HEK293 (cell line): Measurements from ENCODE around the gene CEBPG.

ENCODE experiments used
- CTCF ChIA-PET: fragments of 350-600 bp; formaldehyde crosslinking; extraction: SDS; loops from one replicate; lab custom pipeline; 2021; ENCODE audit warnings: antibody characterized with exemption; lab: Yijun Ruan, JAX
- POLR2A ChIA-PET: fragments of 300-600 bp; formaldehyde crosslinking; extraction: SDS; loops from one replicate; lab custom pipeline; 2020; ENCODE audit warnings: antibody characterized with exemption, inconsistent platforms; lab: Yijun Ruan, JAX
- H3K27ac ChIP-seq: fragments of 200-500 bp; sonication (Bioruptor generic); 2 replicates; pipeline ENCODE4 v1.5.1; 2014; ENCODE audit warnings: low read depth, low read length, control low read depth, inconsistent platforms; ENCODE audit errors: extremely low read depth
- H3K36me3 ChIP-seq, 2 experiments: fragments of 200-500 bp in 1 of 2; sonication (Bioruptor generic) in 1 of 2; 1 replicate in 1 of 2; 2 replicates in 1 of 2; pipeline ENCODE4 v1.5.1; 2014 to 2017; ENCODE audit warnings: inconsistent platforms in 2 of 2, low read length in 2 of 2; ENCODE audit not compliant: control insufficient read depth in 2 of 2, insufficient read depth in 1 of 2
- H3K4me1 ChIP-seq: fragments of 200-500 bp; sonication (Bioruptor generic); 2 replicates; pipeline ENCODE4 v1.5.1; 2014; ENCODE audit warnings: mild to moderate bottlenecking, low read length, inconsistent platforms; ENCODE audit not compliant: control insufficient read depth, insufficient read depth
- H3K4me3 ChIP-seq: 2 replicates; pipeline ENCODE4 v1.5.1; 2011; ENCODE audit warnings: low read depth, mild to moderate bottlenecking, control low read depth, low read length, moderate library complexity
- H3K9me3 ChIP-seq: fragments of 200-500 bp; sonication (Bioruptor generic); 2 replicates; pipeline ENCODE4 v1.5.1; 2014; ENCODE audit warnings: low read depth, low read length, inconsistent platforms; ENCODE audit not compliant: control insufficient read depth, insufficient read depth
- EGR2 ChIP-seq: fragments of 450-650 bp; formaldehyde crosslinking; IDR thresholded peaks from 2 replicates; pipeline ENCODE4 v1.5.1; 2016; ENCODE audit warnings: low read depth, missing biosample characterization, missing genetic modification characterization
- HIC1 ChIP-seq: fragments of 450-650 bp; formaldehyde crosslinking; IDR thresholded peaks from 2 replicates; pipeline ENCODE4 v1.5.1; 2016; ENCODE audit warnings: missing biosample characterization, missing genetic modification characterization
- KLF7 ChIP-seq: fragments of 450-650 bp; formaldehyde crosslinking; IDR thresholded peaks from 2 replicates; pipeline ENCODE4 v1.5.1; 2016; ENCODE audit warnings: missing biosample characterization, missing genetic modification characterization, borderline replicate concordance
- KLF9 ChIP-seq: fragments of 450-650 bp; formaldehyde crosslinking; IDR thresholded peaks from 2 replicates; pipeline ENCODE4 v1.5.1; 2016; ENCODE audit warnings: missing biosample characterization, missing genetic modification characterization, low read depth
- MZF1 ChIP-seq: fragments of 450-650 bp; formaldehyde crosslinking; IDR thresholded peaks from 2 replicates; pipeline ENCODE4 v1.5.1; 2017; ENCODE audit warnings: missing biosample characterization, missing genetic modification characterization, borderline replicate concordance
- RBAK ChIP-seq: fragments of 450-650 bp; formaldehyde crosslinking; IDR thresholded peaks from 2 replicates; pipeline ENCODE4 v1.5.1; 2016; ENCODE audit warnings: missing biosample characterization, missing genetic modification characterization
- SP2 ChIP-seq: fragments of 450-650 bp; formaldehyde crosslinking; IDR thresholded peaks from 2 replicates; pipeline ENCODE4 v1.5.1; 2016; ENCODE audit warnings: missing biosample characterization, missing genetic modification characterization
- ZBTB17 ChIP-seq: fragments of 450-650 bp; formaldehyde crosslinking; IDR thresholded peaks from 2 replicates; pipeline ENCODE4 v1.5.1; 2016; ENCODE audit warnings: missing biosample characterization, missing genetic modification characterization
- ZFHX2 ChIP-seq: fragments of 450-650 bp; formaldehyde crosslinking; conservative IDR thresholded peaks from 2 replicates; pipeline ENCODE4 v1.5.1; 2016; ENCODE audit warnings: missing biosample characterization, missing genetic modification characterization
- ZIC2 ChIP-seq: fragments of 450-650 bp; formaldehyde crosslinking; IDR thresholded peaks from 2 replicates; pipeline ENCODE4 v1.5.1; 2016; ENCODE audit warnings: missing biosample characterization, missing genetic modification characterization
- ZNF169 ChIP-seq: fragments of 450-650 bp; formaldehyde crosslinking; IDR thresholded peaks from 2 replicates; pipeline ENCODE4 v1.5.1; 2016; ENCODE audit warnings: missing biosample characterization, missing genetic modification characterization
- ZNF239 ChIP-seq: fragments of 450-650 bp; formaldehyde crosslinking; IDR thresholded peaks from 2 replicates; pipeline ENCODE4 v1.5.1; 2016; ENCODE audit warnings: missing biosample characterization, missing genetic modification characterization
- ZNF394 ChIP-seq: fragments of 450-650 bp; formaldehyde crosslinking; IDR thresholded peaks from 2 replicates; pipeline ENCODE4 v1.5.1; 2016; ENCODE audit warnings: missing biosample characterization, missing genetic modification characterization, mild to moderate bottlenecking, moderate library complexity, borderline replicate concordance
- ZNF549 ChIP-seq: fragments of 450-650 bp; IDR thresholded peaks from 2 replicates; pipeline ENCODE4 v1.5.1; 2018; ENCODE audit warnings: missing biosample characterization, missing genetic modification characterization, mild to moderate bottlenecking, inconsistent platforms, moderate library complexity
- ZNF623 ChIP-seq: fragments of 450-650 bp; formaldehyde crosslinking; IDR thresholded peaks from 2 replicates; pipeline ENCODE4 v1.5.1; 2016; ENCODE audit warnings: missing biosample characterization, missing genetic modification characterization
- ZNF768 ChIP-seq: fragments of 450-650 bp; formaldehyde crosslinking; IDR thresholded peaks from 2 replicates; pipeline ENCODE4 v1.5.1; 2018; ENCODE audit warnings: missing biosample characterization, mild to moderate bottlenecking, missing genetic modification characterization
- ZXDB ChIP-seq: fragments of 450-650 bp; formaldehyde crosslinking; IDR thresholded peaks from 2 replicates; pipeline ENCODE4 v1.5.1; 2016; ENCODE audit warnings: missing biosample characterization, missing genetic modification characterization
- TF ChIP-seq, protein P1 (sequence below): fragments of 450-650 bp; IDR thresholded peaks from 2 replicates; pipeline ENCODE4 v1.5.1; 2018; ENCODE audit warnings: missing biosample characterization, mild to moderate bottlenecking, missing genetic modification characterization
- TF ChIP-seq, protein P2 (sequence below): fragments of 450-650 bp; formaldehyde crosslinking; IDR thresholded peaks from 2 replicates; pipeline ENCODE4 v1.5.1; 2016; ENCODE audit warnings: missing biosample characterization, missing genetic modification characterization

The CEBPG gene

GRCh38 chr19:33418461-33418860 is 45.0 kb downstream of the CEBPG start (continued):
- no peak for TF ChIP-seq HIC1 (tag by site-specific recombination)
- TF ChIP-seq, protein P1, sequence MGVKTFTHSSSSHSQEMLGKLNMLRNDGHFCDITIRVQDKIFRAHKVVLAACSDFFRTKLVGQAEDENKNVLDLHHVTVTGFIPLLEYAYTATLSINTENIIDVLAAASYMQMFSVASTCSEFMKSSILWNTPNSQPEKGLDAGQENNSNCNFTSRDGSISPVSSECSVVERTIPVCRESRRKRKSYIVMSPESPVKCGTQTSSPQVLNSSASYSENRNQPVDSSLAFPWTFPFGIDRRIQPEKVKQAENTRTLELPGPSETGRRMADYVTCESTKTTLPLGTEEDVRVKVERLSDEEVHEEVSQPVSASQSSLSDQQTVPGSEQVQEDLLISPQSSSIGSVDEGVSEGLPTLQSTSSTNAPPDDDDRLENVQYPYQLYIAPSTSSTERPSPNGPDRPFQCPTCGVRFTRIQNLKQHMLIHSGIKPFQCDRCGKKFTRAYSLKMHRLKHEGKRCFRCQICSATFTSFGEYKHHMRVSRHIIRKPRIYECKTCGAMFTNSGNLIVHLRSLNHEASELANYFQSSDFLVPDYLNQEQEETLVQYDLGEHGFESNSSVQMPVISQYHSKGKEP (tag by site-specific recombination) = no peak
- no peak for TF ChIP-seq MZF1 (tag by site-specific recombination)
- TF ChIP-seq ZXDB = no peak
- TF ChIP-seq, protein P2, sequence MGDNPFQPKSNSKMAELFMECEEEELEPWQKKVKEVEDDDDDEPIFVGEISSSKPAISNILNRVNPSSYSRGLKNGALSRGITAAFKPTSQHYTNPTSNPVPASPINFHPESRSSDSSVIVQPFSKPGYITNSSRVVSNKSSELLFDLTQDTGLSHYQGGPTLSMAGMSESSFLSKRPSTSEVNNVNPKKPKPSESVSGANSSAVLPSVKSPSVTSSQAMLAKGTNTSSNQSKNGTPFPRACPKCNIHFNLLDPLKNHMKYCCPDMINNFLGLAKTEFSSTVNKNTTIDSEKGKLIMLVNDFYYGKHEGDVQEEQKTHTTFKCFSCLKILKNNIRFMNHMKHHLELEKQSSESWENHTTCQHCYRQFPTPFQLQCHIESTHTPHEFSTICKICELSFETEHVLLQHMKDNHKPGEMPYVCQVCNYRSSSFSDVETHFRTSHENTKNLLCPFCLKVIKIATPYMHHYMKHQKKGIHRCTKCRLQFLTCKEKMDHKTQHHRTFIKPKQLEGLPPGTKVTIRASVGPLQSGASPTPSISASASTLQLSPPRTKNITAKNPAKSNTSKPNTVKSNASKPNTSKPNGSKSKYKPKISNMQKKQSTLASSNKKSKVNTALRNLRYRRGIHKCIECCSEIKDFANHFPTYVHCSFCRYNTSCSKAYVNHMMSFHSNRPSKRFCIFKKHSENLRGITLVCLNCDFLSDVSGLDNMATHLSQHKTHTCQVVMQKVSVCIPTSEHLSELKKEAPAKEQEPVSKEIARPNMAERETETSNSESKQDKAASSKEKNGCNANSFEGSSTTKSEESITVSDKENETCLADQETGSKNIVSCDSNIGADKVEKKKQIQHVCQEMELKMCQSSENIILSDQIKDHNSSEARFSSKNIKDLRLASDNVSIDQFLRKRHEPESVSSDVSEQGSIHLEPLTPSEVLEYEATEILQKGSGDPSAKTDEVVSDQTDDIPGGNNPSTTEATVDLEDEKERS = no peak
- TF ChIP-seq ZNF239 (tag by site-specific recombination) = no peak
- no peak for TF ChIP-seq ZBTB17 (tag by site-specific recombination)

DNA sequence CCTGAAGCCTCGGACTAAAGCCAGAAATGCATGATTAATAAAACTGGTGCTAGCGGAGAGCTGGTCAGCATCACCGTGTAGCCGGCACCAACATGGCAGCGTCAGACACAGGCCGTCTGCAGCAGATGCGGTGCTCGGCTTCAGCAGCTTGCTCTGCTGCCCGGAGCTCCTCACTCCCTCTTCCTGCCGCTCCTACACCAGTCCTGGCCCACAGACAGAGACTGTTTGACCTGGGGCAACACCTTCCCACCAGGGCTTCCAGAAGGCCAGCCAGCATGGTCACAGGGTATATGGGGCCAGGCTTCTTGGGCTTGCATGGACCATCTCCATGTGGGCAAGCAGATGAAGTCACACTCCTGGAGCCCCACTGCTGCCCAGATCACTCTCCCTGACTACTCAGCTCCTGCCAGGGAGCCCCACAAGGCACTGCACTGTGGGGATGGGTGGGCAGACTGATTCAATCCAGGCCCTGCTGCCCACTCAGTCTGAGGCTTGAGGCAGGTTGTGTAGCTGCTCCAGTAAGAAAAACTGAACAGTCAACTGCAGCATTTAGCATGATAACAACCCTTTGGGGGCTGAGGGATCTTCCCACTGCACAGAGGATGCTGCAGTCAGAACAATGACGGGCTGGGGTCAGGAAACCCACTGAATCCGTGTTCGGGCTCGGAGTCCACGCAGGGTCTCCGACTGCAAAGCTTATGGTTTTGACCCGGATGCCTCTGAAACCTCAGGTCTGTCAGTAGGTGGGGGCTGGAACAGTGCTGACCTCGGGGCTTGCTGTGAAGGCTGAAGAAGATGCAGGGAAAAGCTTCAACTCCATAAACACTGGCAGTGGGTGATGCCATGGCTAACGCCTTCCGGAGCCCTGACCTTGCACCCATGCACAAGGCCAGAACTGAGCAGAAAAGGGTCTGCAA is 45.6 kb downstream of the CEBPG start:
- no peak for TF ChIP-seq ZNF169 (tag by site-specific recombination)
- TF ChIP-seq RBAK (tag by site-specific recombination) = no peak
- no peak for TF ChIP-seq SP2 (tag by site-specific recombination)
- TF ChIP-seq ZNF623 = no peak
- TF ChIP-seq KLF9 = no peak
- TF ChIP-seq KLF7 (tag by site-specific recombination) = no peak
- TF ChIP-seq ZFHX2 (tag by site-specific recombination) = peak; percentile 77
- no peak for TF ChIP-seq ZNF768 (tag by site-specific recombination)
- no peak for TF ChIP-seq ZNF394 (tag by site-specific recombination)
- TF ChIP-seq ZNF549 (tag by site-specific recombination) = no peak
- no peak for TF ChIP-seq ZIC2
- TF ChIP-seq EGR2 (tag by site-specific recombination) = peak; percentile 75
- Histone ChIP-seq H3K4me3 (no peak overlapping the region), H3K36me3 (no peaks in the 10 kb centered on the region; a peak in 1 of 3 replicates), H3K27ac (no peak overlapping the region), H3K4me1 (peaks cover 7% of the 10 kb centered on the region), H3K9me3 (no peaks in the 10 kb centered on the region)
- ChIA-PET POLR2A (interaction anchor here (0.8 kb wide), 1 partner anchor 103 kb away, joined by 3 read pairs; the partner anchor contains the start of gene PEPD), CTCF (interaction anchor here (0.6 to 16.3 kb wide), 17 partner anchors 8 to 678 kb away, joined by 3 to 272 read pairs (median 5); partner anchors contain the start of gene PEPD)
